ENCODE data around the gene SGCE. TPM values are rescaled to one million over a fixed set of nuclear protein-coding genes. Genes with fewer than 3 reads are reported as not detected.
A peak's percentile ranks its signal among the peaks of the same experiment; 100 is the strongest.

The SGCE gene
- total RNA-seq, 2 donors from 2014 or later = 40.7 to 42.9 TPM

DNA sequence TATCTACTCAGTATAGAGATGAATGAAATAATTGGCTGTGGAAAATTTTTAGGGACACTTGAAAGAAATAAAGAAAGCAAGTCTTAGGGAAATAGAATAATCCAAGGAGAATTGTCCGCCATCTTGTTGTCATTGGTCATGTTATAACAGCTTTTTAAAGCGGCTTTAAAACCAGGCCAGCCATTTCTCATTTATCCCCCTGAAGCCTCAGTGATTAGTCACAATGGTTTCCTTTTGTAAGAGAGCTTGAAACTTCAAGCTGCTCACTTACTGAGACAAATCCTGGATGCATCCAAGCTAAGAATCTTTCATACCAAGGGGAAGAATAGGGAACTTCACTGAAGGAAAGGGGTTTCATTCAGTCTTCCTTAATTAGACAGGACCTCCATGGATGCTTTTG lies 67.9 kb downstream of the SGCE start:
- ATAC-seq (no peak), DNase-seq (no peak)
- intact Hi-C loops (cut with DNase I) = no loop called here

- intact Hi-C loops (cut with DNase I) = no loop called here
- peak in 1 of 2 donors; percentile 44 for ATAC-seq
- no peak for DNase-seq
Observed at GRCh38 chr7:94584113-94584512, 71.8 kb downstream of the SGCE start.

DNA sequence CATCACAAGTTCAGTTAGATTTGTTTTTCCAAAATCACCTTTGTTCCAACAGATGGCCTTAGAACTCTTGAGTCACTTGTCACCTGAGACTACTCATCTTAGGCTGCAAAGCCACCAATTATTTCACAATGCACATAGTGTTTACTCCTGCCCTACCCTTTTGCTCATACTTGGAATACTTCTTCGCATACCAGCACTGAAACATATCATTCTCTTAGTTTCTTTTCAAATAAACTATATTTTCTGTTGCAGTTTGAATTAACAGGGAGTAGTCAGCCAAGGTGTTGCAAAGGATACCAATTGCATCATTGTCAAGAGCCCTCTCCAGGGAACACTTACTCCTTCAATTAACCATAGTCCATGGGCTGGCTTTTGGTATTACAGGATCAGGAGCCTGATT lies 75.3 kb downstream of the SGCE start:
- DNase-seq (no peak), ATAC-seq (no peak)
- intact Hi-C loops (cut with DNase I) = no loop called here

- DNase-seq (no peak), ATAC-seq (no peak)
- intact Hi-C loops (cut with DNase I) = no loop called here
Observed at GRCh38 chr7:94579470-94579869, 76.5 kb downstream of the SGCE start.

DNA sequence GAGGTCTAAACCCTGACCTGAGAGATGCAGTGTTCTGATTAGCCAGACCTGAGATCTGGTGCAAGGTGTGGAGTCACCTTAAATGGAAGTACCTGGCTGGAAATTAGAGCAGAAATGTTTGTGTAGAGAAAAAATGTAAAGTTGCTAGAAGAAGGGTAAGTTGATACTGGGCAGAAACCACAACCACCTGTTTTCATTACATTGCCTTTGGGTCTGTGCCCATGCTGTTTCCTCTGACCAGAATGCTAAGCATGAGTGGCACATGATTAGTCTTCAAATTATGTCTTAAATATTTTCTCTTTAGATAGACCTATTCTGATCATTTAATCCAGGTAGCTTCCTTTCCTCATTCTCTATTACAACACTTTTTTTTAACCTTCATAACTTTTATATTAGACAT lies 77.3 kb downstream of the SGCE start:
- intact Hi-C loops (cut with DNase I) = no loop called here
- ATAC-seq (no peak), DNase-seq (no peak)

- intact Hi-C loops (cut with DNase I) = no loop called here
- ATAC-seq (no peak), DNase-seq (no peak)
Observed at GRCh38 chr7:94577357-94577756, 78.6 kb downstream of the SGCE start.

DNA sequence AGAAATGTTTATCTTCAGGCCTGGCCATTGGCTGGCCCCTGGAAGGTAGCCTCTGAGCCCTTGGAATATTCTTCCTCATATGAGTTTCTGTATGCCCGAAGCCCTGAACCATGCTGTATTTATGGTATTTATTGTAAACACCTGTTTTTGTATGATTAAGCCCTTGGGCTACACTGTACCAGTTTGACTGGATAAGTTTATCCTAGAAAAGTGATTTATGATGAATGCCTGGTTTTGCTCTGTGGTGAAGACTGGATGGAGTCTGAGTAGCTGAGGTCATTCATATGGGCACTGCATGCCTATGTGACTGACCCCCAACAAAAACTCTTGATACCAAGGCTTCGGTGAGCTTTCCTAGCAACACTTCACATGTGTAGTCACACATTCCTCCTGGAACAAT lies 79.6 kb downstream of the SGCE start:
- ATAC-seq = no peak

GRCh38 chr7:94575646-94576045 lies 80.3 kb downstream of the SGCE start:
- ATAC-seq = no peak
- no peak for DNase-seq
- intact Hi-C loops (cut with DNase I) = no loop called here

More for the DNA sequence above, 79.6 kb downstream of the SGCE start:
- intact Hi-C loops (cut with DNase I) = no loop called here
- DNase-seq = no peak

- intact Hi-C loops (cut with DNase I) = no loop called here
- ATAC-seq (no peak), DNase-seq (no peak)
Observed at GRCh38 chr7:94571816-94572215, 84.1 kb downstream of the SGCE start.

DNA sequence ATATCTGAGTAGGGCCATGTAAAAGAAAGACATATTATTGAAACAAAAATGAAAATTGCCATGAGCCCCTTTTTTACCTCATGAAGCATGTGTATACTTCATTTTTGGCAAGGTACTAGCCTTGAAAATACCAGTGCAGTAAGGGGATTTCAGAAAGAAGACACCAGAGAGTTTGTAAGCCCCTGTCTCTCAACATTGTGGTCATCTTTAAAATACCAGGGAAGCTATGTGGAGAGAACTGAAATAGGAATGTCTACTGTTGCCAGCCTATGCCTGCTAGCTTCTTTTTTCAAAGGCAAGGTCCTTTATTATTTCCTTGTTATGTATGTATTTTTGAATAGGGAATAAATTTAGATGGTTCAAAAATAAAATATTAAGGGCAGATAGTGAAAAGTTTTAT lies 88.5 kb downstream of the SGCE start:
- intact Hi-C loops (cut with DNase I) = no loop called here
- ATAC-seq (no peak), DNase-seq (no peak)

- DNase-seq (no peak), ATAC-seq (no peak)
- intact Hi-C loops (cut with DNase I) = no loop called here
Observed at GRCh38 chr7:94565247-94565894, 90.6 kb downstream of the SGCE start.

DNA sequence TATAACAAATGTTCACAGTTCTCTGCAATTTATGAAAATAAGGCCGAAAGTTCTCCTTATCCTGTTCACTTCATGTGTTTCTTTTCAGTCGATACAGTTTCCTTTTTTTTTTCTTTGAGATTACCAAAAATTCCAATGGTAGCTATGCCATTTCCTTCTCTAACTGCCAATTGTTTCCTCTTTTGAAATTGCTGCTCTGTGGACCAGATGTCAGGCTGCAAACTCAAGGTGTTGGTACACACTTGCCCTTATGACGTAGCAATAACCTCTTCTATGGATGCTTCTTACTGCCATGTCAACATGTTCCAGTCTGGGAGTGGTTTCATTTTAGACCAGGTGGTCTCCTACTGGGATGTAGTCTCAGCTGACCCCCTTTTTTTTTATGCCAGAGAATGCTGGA lies 93.4 kb downstream of the SGCE start:
- intact Hi-C loops (cut with DNase I) = no loop called here
- no peak for DNase-seq
- ATAC-seq = no peak

GRCh38 chr7:94561841-94562514 lies 94.0 kb downstream of the SGCE start:
- DNase-seq (no peak), ATAC-seq (no peak)
- intact Hi-C loops (cut with DNase I) = no loop called here

- intact Hi-C loops (cut with DNase I) = no loop called here
- no peak for ATAC-seq
Observed at GRCh38 chr7:94559972-94560371, 96.0 kb downstream of the SGCE start.

DNA sequence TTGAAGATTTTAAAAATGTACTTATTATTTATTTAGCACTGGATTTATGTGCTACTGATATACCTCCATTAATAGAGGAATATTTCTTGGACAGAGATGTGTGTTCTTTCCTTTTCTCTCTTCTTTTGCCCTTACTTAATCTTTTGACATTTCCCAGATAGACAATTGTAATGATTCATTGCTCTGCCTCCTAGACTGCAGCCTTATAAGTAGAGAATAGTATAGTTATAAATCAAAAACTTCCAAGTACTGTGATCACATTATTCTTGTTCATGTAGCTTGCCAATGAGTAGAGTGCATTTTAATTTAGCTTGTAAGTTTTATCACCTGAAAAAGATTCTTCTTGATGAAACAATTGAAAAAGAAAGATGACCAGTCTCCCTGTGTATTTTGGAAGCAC lies 98.7 kb downstream of the SGCE start:
- DNase-seq (no peak), ATAC-seq (no peak)
- intact Hi-C loops (cut with DNase I) = no loop called here

More at GRCh38 chr7:94559972-94560371, 96.0 kb downstream of the SGCE start:
- no peak for DNase-seq

- intact Hi-C loops (cut with DNase I) = no loop called here
- ATAC-seq = no peak
- no peak for DNase-seq
Observed at GRCh38 chr7:94556028-94556427, 99.9 kb downstream of the SGCE start.

GRCh38 chr7:94547126-94547525 lies 108.8 kb downstream of the SGCE start:
- ATAC-seq = no peak

GRCh38 chr7:94540428-94540827 lies 115.5 kb downstream of the SGCE start:
- intact Hi-C loops (cut with DNase I) = no loop called here
- ATAC-seq (no peak), DNase-seq (no peak)

More at GRCh38 chr7:94547126-94547525, 108.8 kb downstream of the SGCE start:
- DNase-seq = no peak
- intact Hi-C loops (cut with DNase I) = no loop called here
